WTC11 (cell line): ENCODE measurements around the gene SMOC1. TPM values are rescaled to one million over a fixed set of nuclear protein-coding genes. Genes with fewer than 3 reads are reported as not detected.
A peak's percentile ranks its signal among the peaks of the same experiment; 100 is the strongest.

Experiments used
- ATAC-seq: fragments of 200-7000 bp; cut with Tn5 transposase; 2 replicates; pipeline ENCODE4 v1.10.0; 2021; ENCODE audit warnings: mild to moderate bottlenecking, moderate library complexity
- CTCF ChIA-PET: fragments of 300-600 bp; sonication (Branson Sonifier 250); formaldehyde crosslinking; loops from one replicate; lab custom pipeline; 2021; ENCODE audit warnings: antibody characterized with exemption; lab: Charles Lee
- POLR2A ChIA-PET: fragments of 350-600 bp; sonication (Branson Sonifier 250); formaldehyde crosslinking; loops from one replicate; lab custom pipeline; 2021; ENCODE audit warnings: antibody characterized with exemption; lab: Charles Lee
- DNase-seq: peaks from one replicate; pipeline ENCODE4 v3.0.0; 2021; ENCODE audit warnings: low spot score
- H3K27ac Mint-ChIP-seq: 2 replicates; pipeline ENCODE4 v1.8.0; 2021; ENCODE audit warnings: mixed read lengths
- H3K27me3 Mint-ChIP-seq: 2 replicates; pipeline ENCODE4 v1.8.0; 2021; ENCODE audit warnings: low read depth, mild to moderate bottlenecking, moderate library complexity, mixed read lengths
- H3K36me3 Mint-ChIP-seq: 2 replicates; pipeline ENCODE4 v1.8.0; 2021; ENCODE audit warnings: mixed read lengths
- H3K4me1 Mint-ChIP-seq: 2 replicates; pipeline ENCODE4 v1.8.0; 2022; ENCODE audit warnings: mixed read lengths
- H3K4me3 Mint-ChIP-seq: 2 replicates; pipeline ENCODE4 v1.8.0; 2021; ENCODE audit warnings: mild to moderate bottlenecking, moderate library complexity, mixed read lengths
- H3K9me3 Mint-ChIP-seq: 2 replicates; pipeline ENCODE4 v1.8.0; 2021; ENCODE audit warnings: mixed read lengths
- ARID4B ChIP-seq: sonication (generic); formaldehyde crosslinking; IDR thresholded peaks from 2 replicates; pipeline ENCODE4 v1.8.0; 2023; ENCODE audit warnings: missing genetic modification reagents, mild to moderate bottlenecking, borderline replicate concordance
- ELF4 ChIP-seq: sonication (generic); formaldehyde crosslinking; IDR thresholded peaks from 2 replicates; pipeline ENCODE4 v1.8.1; 2022; ENCODE audit warnings: low read depth, mild to moderate bottlenecking, moderate library complexity, missing genetic modification reagents
- GABPB1 ChIP-seq: sonication (generic); formaldehyde crosslinking; IDR thresholded peaks from 2 replicates; pipeline ENCODE4 v1.8.1; 2023; ENCODE audit warnings: mild to moderate bottlenecking, missing genetic modification reagents
- HMGA2 ChIP-seq: fragments of 250-450 bp; sonication (Bioruptor Pico); IDR thresholded peaks from 2 replicates; pipeline ENCODE4 v1.4.0; 2021; ENCODE audit warnings: mild to moderate bottlenecking, moderate library complexity
- KAT7 ChIP-seq: sonication (generic); formaldehyde crosslinking; IDR thresholded peaks from 2 replicates; pipeline ENCODE4 v1.8.1; 2023; ENCODE audit warnings: missing genetic modification reagents, mild to moderate bottlenecking, borderline replicate concordance
- NR1H2 ChIP-seq: sonication (generic); formaldehyde crosslinking; IDR thresholded peaks from 2 replicates; pipeline ENCODE4 v1.9.0; 2021; ENCODE audit warnings: mild to moderate bottlenecking, moderate library complexity, missing genetic modification reagents
- OVOL2 ChIP-seq: fragments of 250-450 bp; sonication (Bioruptor Pico); IDR thresholded peaks from 2 replicates; pipeline ENCODE4 v1.9.0; 2021; ENCODE audit warnings: mild to moderate bottlenecking, borderline replicate concordance
- SMAD4 ChIP-seq: sonication (generic); formaldehyde crosslinking; IDR thresholded peaks from 2 replicates; pipeline ENCODE4 v1.8.0; 2022; ENCODE audit warnings: mild to moderate bottlenecking, missing genetic modification reagents
- TP53 ChIP-seq: sonication (generic); formaldehyde crosslinking; IDR thresholded peaks from 2 replicates; pipeline ENCODE4 v1.8.1; 2023; ENCODE audit warnings: mild to moderate bottlenecking, missing genetic modification reagents
- USF2 ChIP-seq: sonication (generic); formaldehyde crosslinking; IDR thresholded peaks from 2 replicates; pipeline ENCODE4 v1.8.1; 2023; ENCODE audit warnings: mild to moderate bottlenecking, missing genetic modification reagents, moderate library complexity
- ZBTB21 ChIP-seq: sonication (generic); formaldehyde crosslinking; IDR thresholded peaks from 2 replicates; pipeline ENCODE4 v1.8.1; 2023; ENCODE audit warnings: mild to moderate bottlenecking, missing genetic modification reagents, borderline replicate concordance
- ZNF263 ChIP-seq: sonication (generic); formaldehyde crosslinking; IDR thresholded peaks from 2 replicates; pipeline ENCODE4 v1.8.1; 2022; ENCODE audit warnings: low read depth, mild to moderate bottlenecking, moderate library complexity, missing genetic modification reagents
- ZNF281 ChIP-seq: sonication (generic); formaldehyde crosslinking; IDR thresholded peaks from 2 replicates; pipeline ENCODE4 v1.8.0; 2023; ENCODE audit warnings: mild to moderate bottlenecking, missing genetic modification reagents
- total RNA-seq: library from RNA; stranded (reverse); gene quantifications from 3 replicates; pipeline ENCODE4 v1.2.3, GENCODE V29; 2021
- TF ChIP-seq, protein P1 (sequence below): sonication (generic); formaldehyde crosslinking; IDR thresholded peaks from 2 replicates; pipeline ENCODE4 v1.8.0; 2022; ENCODE audit warnings: mild to moderate bottlenecking, missing genetic modification reagents

Gene SMOC1
- total RNA-seq, 1 experiment from 2014 or later = 1.1 TPM

DNA sequence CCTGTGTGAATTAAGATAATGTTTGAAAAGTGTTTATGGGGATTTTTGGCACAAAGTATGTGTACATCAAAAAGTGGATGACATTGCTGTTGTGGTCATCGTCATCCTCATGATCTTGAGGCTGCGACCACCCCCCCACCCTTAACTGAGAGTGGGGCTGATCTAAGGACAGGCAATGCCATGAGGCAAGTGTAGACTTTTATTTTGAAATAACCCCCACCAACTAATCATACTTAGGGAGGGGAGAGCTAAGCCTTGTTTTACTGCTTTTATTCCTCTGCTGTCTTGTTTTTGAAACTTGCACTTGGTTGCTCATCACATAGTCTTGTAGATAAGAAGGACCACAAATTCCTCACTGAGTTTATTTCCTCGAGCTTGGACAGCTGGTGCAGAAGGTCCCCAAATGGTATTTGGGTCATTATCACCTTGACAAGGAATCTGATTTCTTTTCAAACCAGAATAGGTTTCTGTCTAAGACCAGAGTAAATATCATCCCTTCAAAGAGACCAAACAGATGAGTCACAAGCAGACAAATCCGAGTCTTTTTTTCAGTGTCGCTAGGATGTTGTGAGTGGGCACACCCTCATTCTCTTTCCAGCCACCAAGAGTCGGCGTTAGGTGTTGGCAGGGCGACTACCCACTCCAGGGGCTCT is 23.9 kb upstream of the SMOC1 start (continued):
- no peak for TF ChIP-seq ARID4B (CRISPR knock-in tag)
- TF ChIP-seq ZNF281 (CRISPR knock-in tag) = no peak
- TF ChIP-seq GABPB1 (CRISPR knock-in tag) = no peak
- TF ChIP-seq TP53 = no peak

DNA sequence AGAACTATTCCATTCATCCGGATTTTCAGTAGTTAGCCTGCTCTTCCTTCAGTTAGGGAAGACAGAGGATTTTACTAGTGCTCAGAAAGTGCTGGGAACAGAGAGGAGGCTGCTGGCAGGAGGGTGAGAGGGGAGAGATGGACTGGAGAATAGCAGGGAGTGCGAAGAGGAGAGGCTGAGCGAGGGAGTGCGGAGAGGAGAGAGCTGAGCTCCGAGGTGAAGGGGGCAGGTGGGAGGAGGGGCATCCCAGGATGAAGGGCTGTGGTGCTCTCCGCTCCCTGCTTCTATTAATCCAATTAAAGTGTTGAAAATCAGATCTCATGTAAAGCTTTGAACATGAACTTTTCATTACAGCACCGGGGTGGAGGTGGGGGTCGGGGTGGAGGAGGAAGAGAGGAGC is 20.4 kb upstream of the SMOC1 start:
- Mint-ChIP-seq H3K4me1 (peaks cover 24% of the 10 kb centered on the region), H3K36me3 (no peaks in the 10 kb centered on the region), H3K27ac (no peak overlapping the region), H3K27me3 (peaks cover 12% of the 10 kb centered on the region)
- ChIA-PET CTCF (interaction anchor here (0.5 to 1.3 kb wide), 3 partner anchors 16 to 169 kb away, joined by 3 read pairs; no protein-coding TSS in a partner anchor), POLR2A (no interaction called here)
- ATAC-seq = peak; percentile 58
- DNase-seq = no peak
- no peak for TF ChIP-seq KAT7
- TF ChIP-seq ZBTB21 = no peak
- TF ChIP-seq ZNF263 (CRISPR knock-in tag) = 0 out of 2 replicates have a peak, but pooled peaks have one; percentile 35
- TF ChIP-seq, all 79 proteins: peak for 1
- Mint-ChIP-seq H3K4me3 (no peak overlapping the region), H3K9me3 (peaks cover 3% of the 10 kb centered on the region; the same call in 1 of the 2 replicates)

DNA sequence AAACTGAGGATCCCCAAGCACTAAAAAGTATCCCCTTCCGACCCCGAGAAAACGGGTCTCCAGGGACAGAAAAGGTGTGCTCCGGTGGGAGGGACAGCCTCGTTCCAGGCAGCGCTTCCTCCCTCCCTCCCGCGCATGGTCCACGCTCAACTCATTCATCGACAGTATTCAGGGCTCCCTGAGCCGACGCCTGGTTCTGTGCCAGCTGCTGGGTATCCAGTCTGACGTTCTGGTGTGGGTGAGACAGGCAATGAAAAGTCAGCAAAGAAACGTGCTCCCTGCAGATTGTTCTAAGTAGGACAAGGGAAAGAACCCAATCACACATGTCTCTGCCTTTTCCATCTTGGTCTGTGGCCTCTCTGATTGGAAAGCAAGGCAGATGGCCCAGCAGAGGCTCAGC is 19.6 kb upstream of the SMOC1 start:
- DNase-seq = no peak
- no peak overlapping the region for H3K27ac Mint-ChIP-seq
- peaks cover 5% of the 10 kb centered on the region for H3K36me3 Mint-ChIP-seq
- TF ChIP-seq, protein P1, sequence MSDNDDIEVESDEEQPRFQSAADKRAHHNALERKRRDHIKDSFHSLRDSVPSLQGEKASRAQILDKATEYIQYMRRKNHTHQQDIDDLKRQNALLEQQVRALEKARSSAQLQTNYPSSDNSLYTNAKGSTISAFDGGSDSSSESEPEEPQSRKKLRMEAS (CRISPR knock-in tag) = no peak
- TF ChIP-seq HMGA2 (CRISPR knock-in tag) (no peak), ELF4 (CRISPR knock-in tag) (no peak), SMAD4 (CRISPR knock-in tag) (no peak), NR1H2 (CRISPR knock-in tag) (no peak)
- no peak overlapping the region for H3K4me3 Mint-ChIP-seq
- no peak for ATAC-seq
- peaks cover 12% of the 10 kb centered on the region for H3K27me3 Mint-ChIP-seq
- peaks cover 10% of the 10 kb centered on the region for H3K9me3 Mint-ChIP-seq
- ChIA-PET POLR2A (no interaction called here), CTCF (interaction anchor here (1.3 kb wide), 1 partner anchor 15 kb away, joined by 3 read pairs; no protein-coding TSS in a partner anchor)
- peaks cover 24% of the 10 kb centered on the region for H3K4me1 Mint-ChIP-seq

- Mint-ChIP-seq H3K4me1 (peaks cover 24% of the 10 kb centered on the region), H3K4me3 (no peak overlapping the region), H3K27me3 (peaks cover 12% of the 10 kb centered on the region), H3K27ac (no peak overlapping the region), H3K36me3 (peaks cover 9% of the 10 kb centered on the region), H3K9me3 (peaks cover 16% of the 10 kb centered on the region)
- TF ChIP-seq OVOL2 (CRISPR knock-in tag) (no peak), USF2 (CRISPR knock-in tag) (no peak)
- CTCF ChIA-PET = interaction anchor here (1.1 to 1.3 kb wide), 4 partner anchors 15 to 168 kb away, joined by 3 to 5 read pairs (median 4); no protein-coding TSS in a partner anchor
- DNase-seq (no peak), ATAC-seq (peak; percentile 28)
- POLR2A ChIA-PET = no interaction called here
Observed at GRCh38 chr14:69860221-69860620, 19.0 kb upstream of the SMOC1 start.
